TTC549 (cell line): Measurements from ENCODE around the gene SLC3A2.
"Not testable (repeated sequence)": the region's sequence is repeated elsewhere in the genome, so short reads cannot be mapped to it uniquely, and the experiment has no call there.

Experiments
- FAIRE-seq: peaks from 2 replicates; lab custom pipeline; 2012; peaks lifted over from hg19 to GRCh38; lab: Jason Lieb, UNC

Gene SLC3A2

DNA sequence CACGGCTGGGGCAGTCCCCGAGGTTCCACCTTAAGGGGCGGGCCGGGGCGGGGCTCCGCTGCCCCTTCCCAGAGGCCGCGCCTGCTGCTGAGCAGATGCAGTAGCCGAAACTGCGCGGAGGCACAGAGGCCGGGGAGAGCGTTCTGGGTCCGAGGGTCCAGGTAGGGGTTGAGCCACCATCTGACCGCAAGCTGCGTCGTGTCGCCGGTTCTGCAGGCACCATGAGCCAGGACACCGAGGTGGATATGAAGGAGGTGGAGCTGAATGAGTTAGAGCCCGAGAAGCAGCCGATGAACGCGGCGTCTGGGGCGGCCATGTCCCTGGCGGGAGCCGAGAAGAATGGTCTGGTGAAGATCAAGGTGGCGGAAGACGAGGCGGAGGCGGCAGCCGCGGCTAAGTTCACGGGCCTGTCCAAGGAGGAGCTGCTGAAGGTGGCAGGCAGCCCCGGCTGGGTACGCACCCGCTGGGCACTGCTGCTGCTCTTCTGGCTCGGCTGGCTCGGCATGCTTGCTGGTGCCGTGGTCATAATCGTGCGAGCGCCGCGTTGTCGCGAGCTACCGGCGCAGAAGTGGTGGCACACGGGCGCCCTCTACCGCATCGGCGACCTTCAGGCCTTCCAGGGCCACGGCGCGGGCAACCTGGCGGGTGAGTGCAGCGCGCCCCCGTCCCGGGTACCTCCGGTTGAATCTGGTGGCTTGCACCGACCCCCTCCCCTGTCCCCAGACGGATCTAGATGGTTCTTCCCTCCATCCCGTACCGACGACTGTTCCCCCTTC, at the start of gene SLC3A2:
Gene SLC3A2, plus strand, starts transcription at position 94 of the 776 bp plus-strand sequence. Its CDS starts 128 bp downstream, at position 222.
- no peak for FAIRE-seq

DNA sequence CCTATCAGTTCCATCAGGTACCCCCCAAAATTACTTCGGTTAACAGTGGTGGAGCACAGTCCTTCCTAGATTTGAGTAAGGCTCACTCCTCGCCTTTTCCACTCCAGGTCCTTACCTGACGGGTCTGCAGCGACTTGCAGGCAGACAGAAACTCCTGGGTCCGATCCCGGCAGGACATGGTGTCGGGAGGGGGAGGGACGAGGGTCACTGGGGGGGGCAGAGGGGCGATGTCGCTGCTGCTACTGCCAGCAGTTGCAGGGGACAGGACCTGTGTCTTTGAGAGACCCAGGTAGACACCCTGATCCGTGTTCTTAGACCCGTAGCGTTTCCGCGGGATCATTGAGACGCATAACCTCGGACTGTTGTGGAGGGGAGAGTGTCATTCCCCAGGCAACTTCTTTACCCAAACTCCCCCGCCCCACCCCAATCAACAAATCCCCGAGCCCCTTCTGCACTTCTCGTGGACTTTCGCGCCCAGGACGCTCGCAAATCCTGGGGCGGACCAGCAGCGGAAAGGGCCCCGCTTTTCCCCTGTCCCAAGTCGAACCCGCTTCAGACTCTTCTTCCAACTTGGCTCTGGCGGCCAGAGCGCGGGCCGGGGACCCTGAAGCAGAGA, 49.7 kb upstream of the SLC3A2 start:
- no peak for FAIRE-seq

DNA sequence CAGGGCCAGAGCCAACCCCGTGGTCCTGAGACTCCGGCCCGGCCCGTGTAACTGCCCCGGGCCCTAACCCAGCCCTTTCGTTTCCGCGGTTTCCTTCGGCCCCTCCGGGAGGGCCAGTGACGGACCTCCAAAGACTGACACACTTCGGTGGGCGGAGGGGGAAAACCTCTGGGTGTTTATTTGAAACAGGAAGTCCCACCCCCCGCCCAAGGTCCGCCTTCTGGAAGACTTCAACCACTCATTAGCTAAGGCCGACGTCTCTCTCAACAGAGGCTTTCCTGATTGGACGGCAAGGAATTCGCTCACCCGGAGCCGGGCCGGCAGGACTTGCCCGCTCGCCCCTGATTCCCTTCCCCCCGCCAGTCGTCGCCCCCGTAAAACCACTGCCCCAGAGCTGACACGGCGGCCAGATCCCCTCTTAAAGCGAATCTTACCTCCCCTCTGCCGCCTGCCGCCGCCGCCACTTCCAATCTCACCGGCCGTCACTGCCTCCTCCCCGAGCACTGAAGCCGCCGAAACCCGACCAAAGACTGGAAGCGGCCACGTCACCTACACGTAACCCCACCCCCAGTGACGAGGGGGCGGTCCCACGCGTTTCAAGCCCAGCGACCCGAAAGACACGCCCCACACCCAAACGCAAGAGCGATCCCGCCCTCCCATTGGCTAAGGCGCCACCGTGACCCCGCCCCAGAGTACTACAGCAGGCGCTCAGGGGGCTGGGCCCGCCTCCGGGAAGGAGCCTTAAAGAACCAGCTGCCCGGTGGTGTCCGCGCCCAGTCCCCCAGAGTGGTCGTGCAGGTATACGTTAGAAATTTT, 49.0 kb upstream of the SLC3A2 start, which contains the start of gene STX5:
Gene STX5, minus strand, starts transcription at position 532 of the 816 bp plus-strand sequence. CDS start 808 bp downstream, outside the sequence.
- peak; percentile 73 for FAIRE-seq

DNA sequence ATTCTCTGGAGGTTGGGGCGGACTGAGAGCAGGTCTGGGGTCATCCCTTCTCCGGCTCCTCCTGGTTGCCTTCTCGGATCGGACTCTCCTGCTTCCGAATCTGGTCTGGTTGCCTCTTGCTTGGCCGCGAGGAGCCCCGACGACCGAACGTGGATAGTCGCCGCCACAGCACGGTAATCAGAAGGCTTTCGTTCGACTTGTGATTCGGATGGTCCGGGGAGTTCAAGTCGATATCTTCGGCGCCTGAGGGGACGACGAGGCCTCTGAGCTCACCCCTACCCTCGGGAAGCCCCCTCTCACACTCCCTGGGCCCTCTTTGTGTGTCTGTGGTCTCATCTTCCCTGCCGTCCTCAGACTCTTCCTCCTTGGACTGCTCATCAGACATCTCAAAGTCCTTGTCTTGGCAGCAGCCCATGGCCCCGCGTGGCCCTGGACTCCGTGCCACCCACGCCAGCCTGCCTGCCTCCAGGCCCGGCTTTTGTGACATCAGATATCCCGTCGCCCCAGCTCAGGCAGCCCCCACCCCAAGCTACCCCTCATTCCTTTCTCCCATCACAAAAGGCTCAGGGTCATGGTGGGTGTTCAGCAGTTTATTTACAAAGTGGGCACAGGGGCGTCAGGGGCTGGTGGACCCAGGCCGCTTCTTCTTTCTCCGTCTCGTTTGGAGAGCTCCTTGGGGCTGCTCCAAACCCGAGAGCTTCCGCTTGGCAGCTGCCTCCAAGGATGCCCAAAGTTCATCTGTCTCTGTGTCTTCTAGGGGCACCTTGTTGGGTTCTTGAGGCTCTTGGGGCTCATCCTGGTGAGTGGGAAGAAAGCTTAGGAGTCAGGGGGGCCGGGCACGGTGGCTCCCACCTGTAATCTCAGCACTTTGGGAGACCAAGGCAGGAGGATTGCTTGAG, 48.1 kb upstream of the SLC3A2 start, which contains the start of gene TEX54:
Gene TEX54, minus strand, starts transcription at position 506 of the 899 bp plus-strand sequence.
- FAIRE-seq = no peak

DNA sequence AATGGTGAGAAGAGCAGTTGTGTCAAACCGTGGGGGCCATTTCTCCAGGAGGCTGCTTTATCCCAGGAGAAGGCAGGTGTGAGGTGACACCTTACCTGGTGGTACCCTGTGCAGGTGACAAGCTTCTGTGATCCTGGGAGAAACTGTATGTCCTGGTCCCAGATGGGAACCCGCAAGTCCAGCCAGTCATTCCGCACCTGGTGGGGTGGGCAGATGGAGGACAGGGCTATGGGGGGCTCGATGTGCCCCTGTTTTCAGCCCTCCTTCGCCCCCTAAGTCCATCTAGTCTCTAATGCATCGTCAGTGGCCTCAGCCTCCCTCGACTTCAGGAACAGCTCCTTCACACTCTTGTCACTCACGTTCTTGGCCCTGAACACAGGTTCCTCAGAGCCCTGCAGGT, 45.4 kb upstream of the SLC3A2 start:
- no peak for FAIRE-seq

DNA sequence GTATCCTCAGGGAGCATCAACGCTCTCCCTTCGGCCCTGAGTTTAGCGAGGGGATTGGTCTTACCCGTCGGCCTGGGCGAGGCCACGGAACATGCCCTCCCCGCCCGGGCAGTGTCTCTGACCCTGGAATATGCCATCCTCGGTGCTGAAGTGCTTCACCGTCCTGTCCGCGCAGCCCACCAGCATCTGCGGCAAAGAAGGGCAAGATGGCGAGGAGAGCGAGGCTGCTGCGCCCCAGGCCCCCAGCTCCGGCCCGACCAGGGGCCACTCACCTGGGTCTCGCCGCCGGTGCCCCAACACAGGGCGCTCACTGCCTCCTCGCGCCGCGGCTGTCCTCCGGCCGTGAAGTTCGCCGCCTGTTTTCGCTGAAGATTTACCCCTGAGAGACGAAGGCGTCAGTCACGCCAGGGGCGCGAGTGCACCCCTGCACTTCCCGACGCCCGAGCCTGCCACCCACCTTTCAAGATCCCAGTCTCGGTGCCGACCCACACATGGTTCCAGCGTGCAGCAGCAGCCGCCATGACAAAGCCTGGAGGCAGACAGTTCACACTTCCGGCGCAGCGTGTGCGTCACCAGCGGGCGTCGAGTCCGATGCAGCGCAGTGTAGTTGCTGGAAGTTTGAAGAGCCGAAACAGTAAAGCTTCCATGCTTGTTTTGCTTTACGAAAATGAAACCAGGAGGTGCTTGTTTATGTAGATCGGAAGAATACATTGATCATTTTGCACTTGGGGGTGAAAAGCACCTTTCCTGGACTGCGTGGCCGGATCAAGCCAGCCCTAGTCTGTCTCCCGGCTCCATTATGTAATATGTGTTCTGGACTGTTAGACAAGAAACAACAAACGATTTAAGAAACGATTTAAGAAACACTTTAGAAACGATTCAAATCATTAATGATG, 41.4 kb upstream of the SLC3A2 start, which contains the start of gene WDR74:
Gene WDR74, minus strand, starts transcription at position 541 of the 896 bp plus-strand sequence. Its CDS starts 20 bp downstream, at position 521.
- no peak for FAIRE-seq

DNA sequence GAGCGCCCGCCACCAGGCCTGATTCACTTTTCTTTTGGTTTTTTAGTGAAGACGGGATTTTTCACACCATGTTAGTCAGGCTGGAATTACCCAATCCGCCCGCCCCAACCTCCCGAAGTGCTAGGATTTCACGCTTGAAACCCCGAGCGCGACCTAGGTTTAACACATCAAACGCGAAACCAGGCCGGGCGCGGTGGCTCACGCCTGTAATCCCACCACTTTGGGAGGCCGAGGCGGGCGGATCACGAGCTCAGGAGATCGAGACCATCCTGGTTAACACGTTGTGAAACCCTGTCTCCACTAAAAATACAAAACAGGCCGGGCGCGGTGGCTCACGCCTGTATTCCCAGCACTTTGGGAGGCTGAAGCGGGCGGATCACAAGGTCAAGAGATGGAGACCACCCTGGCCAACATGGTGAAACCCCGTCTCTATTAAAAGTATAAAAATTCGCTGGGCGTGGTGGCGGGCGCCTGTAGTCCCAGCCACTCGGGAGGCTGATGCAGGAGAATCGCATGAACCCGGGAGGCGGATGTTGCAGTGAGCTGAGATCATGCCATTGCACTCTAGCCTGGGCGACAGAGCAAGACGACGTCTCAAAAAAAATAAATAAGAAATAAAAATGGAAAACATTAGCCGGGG, 39.9 kb upstream of the SLC3A2 start:
- not testable (repeated sequence) for FAIRE-seq

DNA sequence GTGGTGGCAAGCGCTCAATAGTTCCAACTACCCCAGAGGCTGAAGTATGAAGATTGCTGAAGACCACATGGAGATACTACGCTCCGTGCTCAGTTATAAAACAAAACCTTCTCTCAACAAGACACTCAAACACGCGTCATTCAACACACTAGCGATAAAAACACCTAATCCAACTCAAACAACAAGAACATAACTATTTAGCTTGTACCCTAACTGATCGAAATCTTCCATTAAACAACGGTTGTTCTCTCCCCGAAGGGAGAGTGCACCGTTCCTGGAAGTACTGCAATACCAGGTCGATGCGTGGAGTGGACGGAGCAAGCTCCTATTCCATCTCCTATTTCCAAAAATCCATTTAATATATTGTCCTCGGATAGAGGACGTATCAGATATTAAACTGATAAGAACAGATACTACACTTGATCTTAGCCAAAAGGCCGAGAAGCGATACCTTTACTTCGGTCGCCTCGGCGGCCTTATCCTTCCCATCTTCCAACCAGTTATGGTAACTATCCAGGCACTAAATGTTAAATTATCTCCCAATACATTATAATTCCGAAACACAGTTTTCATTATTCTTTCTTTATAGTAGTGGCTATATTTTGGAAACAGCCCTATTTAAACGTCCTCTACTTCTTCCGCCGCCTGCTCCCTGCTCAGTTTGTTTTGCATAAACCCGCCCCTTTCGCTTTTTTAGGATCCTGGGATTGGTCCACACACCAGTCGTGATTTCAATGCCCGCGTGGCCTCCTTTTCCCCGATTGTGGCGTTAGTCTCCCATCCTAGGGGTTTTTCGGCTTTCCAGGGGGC, 39.1 kb upstream of the SLC3A2 start:
- FAIRE-seq = peak; percentile 98

DNA sequence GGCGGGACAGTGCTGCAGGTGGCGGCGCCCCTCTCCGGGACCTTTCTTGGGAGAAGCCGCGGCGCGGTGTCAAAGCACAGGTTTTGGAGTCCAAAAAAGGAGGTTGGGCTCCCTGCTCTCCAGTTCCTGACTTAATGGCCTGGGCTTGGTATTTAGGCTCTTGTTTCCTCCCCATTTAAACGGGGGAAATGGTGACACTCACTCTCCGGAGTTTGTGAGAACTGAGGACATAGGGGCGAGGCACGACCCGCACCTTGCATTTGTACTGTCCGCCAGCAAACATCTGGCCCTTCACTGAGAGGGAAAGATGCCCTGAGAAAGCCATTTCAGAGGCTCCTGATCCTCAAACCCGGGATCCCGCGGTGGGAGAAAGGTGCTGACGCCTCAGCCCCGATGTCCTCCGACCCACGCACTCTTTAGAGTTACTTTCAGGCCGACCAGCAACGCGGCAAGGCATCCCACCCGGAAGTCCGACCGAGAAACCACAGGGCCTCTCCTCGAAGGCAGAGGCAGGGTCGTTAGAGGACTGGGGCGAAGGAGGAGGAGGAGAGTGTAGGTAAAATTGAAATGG, 38.4 kb upstream of the SLC3A2 start:
- FAIRE-seq = no peak

DNA sequence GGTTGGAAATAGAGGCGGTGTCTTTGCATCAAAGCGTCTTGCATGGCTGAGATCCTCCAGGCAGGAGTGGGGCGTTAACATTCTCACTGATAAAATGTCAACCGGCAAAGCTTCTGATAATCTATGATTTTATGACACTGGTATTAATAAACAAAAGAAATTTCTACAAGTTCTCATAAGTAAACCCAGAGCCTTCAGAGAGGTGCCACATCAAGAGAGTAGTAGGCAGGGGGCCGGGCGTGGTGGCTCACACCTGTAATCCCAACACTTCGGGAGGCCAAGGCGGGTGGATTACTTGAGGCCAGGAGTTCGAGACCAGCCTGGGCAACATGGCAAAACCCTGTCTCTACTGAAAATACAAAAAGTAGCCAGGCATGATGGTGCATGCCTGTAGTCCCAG, 37.8 kb upstream of the SLC3A2 start:
- FAIRE-seq = not testable (repeated sequence)

DNA sequence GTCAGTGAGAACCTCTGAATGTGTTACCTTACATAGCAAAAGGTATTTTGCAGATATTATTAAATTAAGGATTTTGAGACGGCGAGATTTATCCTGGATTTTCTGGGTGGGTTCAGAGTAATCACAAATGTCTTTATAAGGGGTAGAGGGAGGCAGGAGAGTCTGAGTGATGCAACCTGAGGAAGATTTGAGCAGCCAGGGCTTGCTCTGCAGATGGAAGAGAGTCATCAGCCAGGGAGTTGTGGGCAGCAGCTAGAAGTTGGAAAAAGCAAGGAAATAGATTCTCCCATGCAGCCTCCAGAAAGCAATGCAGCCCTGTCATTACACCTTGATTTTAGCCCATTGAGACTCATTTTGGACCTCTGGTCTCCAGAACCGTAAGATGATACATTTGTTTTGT, 37.2 kb upstream of the SLC3A2 start:
- no peak for FAIRE-seq

DNA sequence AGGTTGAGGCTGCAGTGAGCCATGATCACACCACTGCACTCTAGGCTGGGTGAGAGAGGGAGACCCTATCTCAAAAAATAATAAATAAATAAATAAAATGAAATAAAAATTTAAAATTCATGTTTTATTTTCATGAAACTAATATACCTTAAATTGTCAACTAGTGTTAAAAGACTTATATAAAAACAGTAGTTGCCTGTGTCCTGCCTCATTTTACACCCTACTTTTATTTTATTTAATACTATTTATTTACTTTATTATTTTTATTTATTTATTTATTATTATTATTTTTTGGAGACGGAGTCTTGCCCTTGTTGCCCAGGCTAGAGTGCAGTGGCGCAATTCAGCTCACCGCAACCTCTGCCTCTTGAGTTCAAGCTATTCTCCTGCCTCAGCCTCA, 36.5 kb upstream of the SLC3A2 start:
- FAIRE-seq = no peak

DNA sequence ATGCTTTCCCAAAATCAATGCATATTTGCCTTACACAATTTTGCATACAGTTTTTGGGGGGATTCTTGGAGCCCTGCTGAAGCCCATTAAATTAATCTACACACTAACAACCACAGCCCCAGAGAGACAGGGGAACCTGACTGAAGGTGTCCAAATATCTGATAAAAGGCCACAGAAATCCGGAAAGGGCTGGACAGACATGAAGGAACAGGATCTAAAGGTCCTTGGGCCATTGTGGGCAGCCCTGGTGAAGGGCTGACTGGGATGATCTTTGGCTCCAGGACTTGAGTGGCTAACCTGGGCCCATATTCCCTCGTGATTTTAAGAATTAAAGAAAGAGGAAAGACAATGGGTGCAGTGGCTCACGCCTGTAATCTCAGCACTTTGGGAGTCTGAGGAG, 34.5 kb upstream of the SLC3A2 start:
- no peak for FAIRE-seq

DNA sequence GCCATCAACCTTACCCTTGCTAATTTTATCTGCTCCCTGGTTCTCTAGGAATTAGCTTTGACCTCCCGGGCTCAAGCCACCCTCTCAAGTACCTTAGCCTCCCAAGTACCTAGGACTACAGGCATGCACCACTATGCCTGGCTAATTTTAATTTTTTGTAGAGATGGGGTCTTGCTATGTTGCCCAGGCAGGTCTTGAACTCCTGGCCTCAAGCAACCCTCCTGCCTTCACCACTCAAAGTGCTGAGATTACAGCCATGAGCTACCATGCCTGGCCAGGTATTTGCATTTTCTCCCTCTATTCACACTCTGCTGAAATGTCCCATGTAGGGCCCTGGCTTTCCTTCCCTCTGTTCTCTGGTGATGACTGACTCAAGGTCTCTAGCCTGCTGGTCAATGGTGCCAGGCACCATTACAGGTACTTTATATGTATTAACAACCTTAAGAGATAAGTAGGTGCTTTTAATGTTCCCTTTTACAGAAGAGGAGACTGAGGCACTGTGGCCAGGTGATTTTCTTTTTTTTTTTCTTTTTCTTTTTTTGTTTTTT, 32.9 kb upstream of the SLC3A2 start:
- no peak for FAIRE-seq

DNA sequence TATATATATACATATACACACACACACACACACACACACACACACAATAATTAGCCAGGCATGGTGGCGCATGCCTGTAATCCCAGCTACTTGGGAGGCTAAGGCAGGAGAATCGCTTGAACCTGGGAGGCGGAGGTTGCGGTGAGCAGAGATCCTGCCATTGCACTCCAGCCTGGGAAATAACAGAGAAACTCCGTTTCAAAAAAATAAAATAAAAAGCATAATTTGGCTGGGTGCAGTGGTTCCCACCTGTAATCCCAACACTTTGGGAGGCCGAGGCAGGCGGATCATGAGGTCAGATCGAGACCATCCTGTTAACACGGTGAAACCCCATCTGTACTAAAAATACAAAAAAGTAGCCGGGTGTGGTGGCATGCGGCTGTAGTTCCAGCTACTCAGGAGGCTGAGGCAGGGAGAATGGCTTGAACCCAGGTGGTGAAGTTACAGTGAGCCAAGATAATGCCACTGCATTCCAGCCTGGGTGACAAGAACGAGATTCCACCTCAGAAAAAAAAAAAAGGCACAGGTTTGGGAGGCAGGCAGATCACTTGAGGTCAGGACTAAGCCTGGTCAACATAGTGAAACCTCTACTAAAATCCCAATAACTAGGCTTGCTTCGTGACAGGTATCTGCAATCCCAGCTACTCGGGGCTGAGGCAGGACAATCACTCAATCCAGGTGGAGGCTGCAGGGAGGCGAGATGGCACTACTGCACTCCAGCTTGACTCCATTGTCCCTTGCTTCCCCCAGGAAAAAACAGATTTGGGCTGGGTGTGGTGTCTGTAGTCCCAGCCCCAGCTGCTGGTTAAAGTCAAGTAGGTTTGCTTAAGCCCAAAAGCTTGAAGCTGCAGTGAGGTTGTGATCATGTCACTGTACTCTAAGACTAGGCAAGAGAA, 29.5 kb upstream of the SLC3A2 start:
- no peak for FAIRE-seq

DNA sequence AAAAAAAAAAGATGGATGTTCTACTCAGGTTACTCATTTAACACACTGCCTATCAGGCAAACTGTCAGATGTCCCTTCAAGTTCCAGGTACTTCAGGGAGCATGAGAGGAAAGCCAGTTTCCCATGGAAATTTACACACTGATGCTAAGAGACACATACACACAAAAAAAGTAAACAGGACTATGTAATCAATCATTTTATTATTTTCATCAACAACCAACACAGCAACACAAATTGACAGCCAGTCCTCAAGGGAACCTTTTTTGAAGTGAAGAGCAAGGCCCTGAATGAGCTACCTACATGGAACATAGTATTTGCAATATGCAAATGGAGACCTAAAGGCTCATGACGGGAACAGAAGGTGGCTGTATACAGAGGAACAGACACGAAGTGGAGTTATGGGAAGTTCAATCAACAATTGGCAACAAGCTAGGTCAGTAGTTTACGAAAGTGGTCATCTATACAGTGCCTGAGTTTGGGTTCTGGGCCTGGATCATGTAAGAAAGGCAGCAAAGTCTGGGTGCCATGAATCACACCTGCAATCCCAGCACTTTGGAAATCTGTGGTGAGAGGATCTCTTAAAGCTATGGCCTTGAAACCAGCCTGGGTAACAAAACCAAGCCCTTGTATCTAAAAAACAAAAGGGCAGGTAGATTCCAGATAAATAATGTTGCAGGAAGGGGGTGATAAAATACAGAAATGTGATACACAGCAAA, 28.7 kb upstream of the SLC3A2 start:
- no peak for FAIRE-seq
